Measurements from ENCODE around the gene AADACL4.

Gene AADACL4

DNA sequence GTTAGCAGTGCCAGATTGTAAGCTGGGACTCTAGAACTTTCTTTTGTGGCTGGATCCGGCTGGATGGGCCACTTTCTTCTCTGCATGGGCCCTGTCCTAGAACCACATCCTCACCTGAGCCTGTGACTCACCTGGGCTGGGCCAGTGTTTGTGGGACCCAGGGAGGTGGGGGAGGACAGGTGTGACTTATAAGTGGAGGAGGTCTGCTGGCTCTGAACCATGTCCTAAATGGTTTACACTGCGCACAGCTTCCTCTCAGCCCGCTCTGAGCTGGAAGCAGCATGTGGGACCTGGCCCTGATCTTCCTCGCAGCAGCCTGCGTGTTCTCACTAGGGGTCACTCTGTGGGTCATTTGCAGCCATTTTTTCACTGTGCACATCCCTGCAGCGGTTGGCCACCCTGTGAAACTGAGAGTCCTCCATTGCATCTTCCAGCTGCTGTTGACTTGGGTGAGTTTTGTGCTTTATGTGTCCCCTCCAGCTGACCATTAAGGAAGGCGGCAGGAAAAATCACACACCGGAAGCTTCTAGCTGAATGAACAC, 72.1 kb downstream of the AADACL4 start, which contains the start of gene AADACL3:
Gene AADACL3 (plus strand): TSS at position 215 of the 542 bp plus-strand sequence. CDS start 67 bp downstream, at position 282.
- DNase-seq, result no peak

All from right forelimb (tissue), 1 donor.